ENCODE data around the gene LSM5. TPM values are rescaled to one million over a fixed set of nuclear protein-coding genes. Genes with fewer than 3 reads are reported as not detected.

Gene LSM5
- polyA plus RNA-seq, 2 of the 4 experiments (the other 2 are of a cell fraction) = 128 to 158 TPM

DNA sequence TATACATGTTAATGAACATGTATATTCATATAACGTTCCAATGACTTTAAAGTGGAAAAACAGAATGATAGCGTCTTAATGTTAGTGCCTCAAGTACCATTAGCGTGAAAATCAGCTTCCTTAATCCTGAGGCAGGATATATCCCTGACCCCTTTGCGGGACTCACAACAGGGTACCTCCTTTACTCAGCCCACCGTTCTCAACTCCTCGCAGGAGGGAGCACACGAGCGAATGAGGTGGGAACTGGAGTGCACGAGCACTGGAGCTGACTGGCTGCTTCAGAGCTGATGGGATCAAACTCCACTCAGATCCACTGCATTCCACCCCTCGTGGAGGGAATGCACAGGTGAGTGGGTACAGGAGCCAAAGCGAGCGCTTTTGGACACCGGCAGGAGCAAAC, 41.2 kb upstream of the LSM5 start:
- DNase-seq (ENCODE audit: low read depth in 1 of 2, low spot score in 1 of 2) = no peak
- POLR2A ChIA-PET = no interaction called here
- Histone ChIP-seq H3K4me3 (no peak overlapping the region), H3K4me2 (no peak overlapping the region), H3K9me3 (no peaks in the 10 kb centered on the region), H3K4me1 (peaks cover 33% of the 10 kb centered on the region), H3K27ac (no peak overlapping the region)
- FAIRE-seq = no peak
- TF ChIP-seq HEYL (CRISPR knock-in tag; IDR thresholded peaks at IDR 0.05) (no peak), JUNB (IDR thresholded peaks at IDR 0.05) (no peak), FOSB (CRISPR knock-in tag; IDR thresholded peaks at IDR 0.05) (no peak), EHMT2 (IDR thresholded peaks at IDR 0.05; ENCODE audit: low read depth) (no peak), NR3C1 (IDR thresholded peaks at IDR 0.05) (no peak), GATA3 (IDR thresholded peaks at IDR 0.05; ENCODE audit: borderline replicate concordance) (no peak), HDAC2 (IDR thresholded peaks at IDR 0.05) (no peak), KDM5A (IDR thresholded peaks at IDR 0.05) (no peak)
- TF ChIP-seq, protein P1, sequence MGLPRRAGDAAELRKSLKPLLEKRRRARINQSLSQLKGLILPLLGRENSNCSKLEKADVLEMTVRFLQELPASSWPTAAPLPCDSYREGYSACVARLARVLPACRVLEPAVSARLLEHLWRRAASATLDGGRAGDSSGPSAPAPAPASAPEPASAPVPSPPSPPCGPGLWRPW (IDR thresholded peaks at IDR 0.05) = no peak
- WGBS (ENCODE audit: missing lambda C conversion rate) = 94% methylated on average over 13 of the region's 13 CpGs
- no peak; a peak in 1 of 6 replicates for ATAC-seq
- CTCF ChIA-PET = interaction anchor here (0.9 to 1.6 kb wide), 4 partner anchors 16 to 128 kb away, joined by 3 to 4 read pairs (median 3); partner anchors contain the start of gene LSM5

DNA sequence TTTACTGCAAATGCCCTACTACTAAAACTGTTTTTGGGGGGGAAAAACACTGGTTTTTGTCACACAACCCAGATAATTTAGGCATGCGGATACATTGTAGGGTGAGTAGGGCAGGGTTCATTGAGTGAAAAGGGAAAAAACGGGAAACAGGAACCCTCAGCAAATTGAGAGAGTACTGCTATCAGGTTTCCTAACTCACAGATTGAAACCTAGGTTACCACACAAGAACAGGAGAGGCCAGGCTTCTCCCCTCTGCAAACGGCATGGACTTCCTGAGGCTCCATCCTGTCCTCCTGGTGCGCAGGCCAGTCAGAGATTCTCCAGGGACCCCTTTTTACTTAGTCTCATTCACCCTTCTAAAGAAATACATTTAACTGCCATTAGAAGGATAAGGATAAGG, 35.7 kb upstream of the LSM5 start:
- TF ChIP-seq EHMT2 (IDR thresholded peaks at IDR 0.05; ENCODE audit: low read depth) (no peak), CHD4 (IDR thresholded peaks at IDR 0.05; ENCODE audit: borderline replicate concordance) (no peak), FOXS1 (CRISPR knock-in tag; IDR thresholded peaks at IDR 0.05) (no peak), HOXB5 (CRISPR knock-in tag; IDR thresholded peaks at IDR 0.05) (no peak), BHLHE40 (IDR thresholded peaks at IDR 0.05; ENCODE audit: low read depth, low read length) (no peak), KDM5A (IDR thresholded peaks at IDR 0.05) (no peak), GATA3 (IDR thresholded peaks at IDR 0.05; ENCODE audit: borderline replicate concordance) (no peak)
- TF ChIP-seq, protein P2, sequence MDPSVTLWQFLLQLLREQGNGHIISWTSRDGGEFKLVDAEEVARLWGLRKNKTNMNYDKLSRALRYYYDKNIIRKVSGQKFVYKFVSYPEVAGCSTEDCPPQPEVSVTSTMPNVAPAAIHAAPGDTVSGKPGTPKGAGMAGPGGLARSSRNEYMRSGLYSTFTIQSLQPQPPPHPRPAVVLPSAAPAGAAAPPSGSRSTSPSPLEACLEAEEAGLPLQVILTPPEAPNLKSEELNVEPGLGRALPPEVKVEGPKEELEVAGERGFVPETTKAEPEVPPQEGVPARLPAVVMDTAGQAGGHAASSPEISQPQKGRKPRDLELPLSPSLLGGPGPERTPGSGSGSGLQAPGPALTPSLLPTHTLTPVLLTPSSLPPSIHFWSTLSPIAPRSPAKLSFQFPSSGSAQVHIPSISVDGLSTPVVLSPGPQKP (IDR thresholded peaks at IDR 0.05; ENCODE audit: low read depth, low read length) = no peak
- TF ChIP-seq, protein P3, sequence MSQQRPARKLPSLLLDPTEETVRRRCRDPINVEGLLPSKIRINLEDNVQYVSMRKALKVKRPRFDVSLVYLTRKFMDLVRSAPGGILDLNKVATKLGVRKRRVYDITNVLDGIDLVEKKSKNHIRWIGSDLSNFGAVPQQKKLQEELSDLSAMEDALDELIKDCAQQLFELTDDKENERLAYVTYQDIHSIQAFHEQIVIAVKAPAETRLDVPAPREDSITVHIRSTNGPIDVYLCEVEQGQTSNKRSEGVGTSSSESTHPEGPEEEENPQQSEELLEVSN (IDR thresholded peaks at IDR 0.05; ENCODE audit: borderline replicate concordance, low read depth) = no peak
- TF ChIP-seq, protein P1 (IDR thresholded peaks at IDR 0.05) = no peak
- ChIA-PET POLR2A (no interaction called here), CTCF (no interaction called here)
- Histone ChIP-seq H3K27ac (no peak overlapping the region), H3K9me3 (peaks cover 6% of the 10 kb centered on the region), H3K4me3 (no peak overlapping the region), H3K4me2 (no peak overlapping the region), H3K4me1 (no peaks in the 10 kb centered on the region)
- FAIRE-seq = no peak
- 95% methylated on average over 4 of the region's 4 CpGs for WGBS (ENCODE audit: missing lambda C conversion rate)
- DNase-seq (ENCODE audit: low read depth in 1 of 2, low spot score in 1 of 2) = no peak
- ATAC-seq = no peak

DNA sequence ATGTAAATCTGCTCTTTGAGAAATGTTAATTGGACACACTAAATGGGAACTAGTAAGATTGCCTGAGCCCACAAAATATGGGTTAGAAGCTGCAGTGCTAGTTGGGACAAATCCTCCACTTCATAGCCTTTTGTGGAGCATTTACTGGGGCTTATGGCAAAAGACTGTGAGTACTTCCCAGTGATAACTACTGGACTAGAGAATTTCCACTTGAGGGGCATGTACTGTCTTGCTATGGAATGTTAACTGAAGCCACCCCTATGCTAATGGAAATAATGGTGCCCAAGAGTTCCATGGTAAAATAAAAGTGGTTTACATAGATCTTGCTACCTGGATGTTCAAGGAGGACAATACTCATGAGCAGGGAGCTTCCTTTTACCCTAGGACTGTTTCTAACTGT, 34.5 kb upstream of the LSM5 start:
- FAIRE-seq (no peak), ATAC-seq (no peak), DNase-seq (ENCODE audit: low read depth in 1 of 2, low spot score in 1 of 2) (no peak)
- Histone ChIP-seq H3K4me1 (no peaks in the 10 kb centered on the region), H3K27ac (no peak overlapping the region), H3K4me2 (no peak overlapping the region), H3K4me3 (no peak overlapping the region), H3K9me3 (peaks cover 18% of the 10 kb centered on the region)
- POLR2A ChIA-PET = no interaction called here
- TF ChIP-seq JUN (IDR thresholded peaks at IDR 0.05) (no peak), ZC3H11A (IDR thresholded peaks at IDR 0.05) (no peak), POLR2A (IDR thresholded peaks at IDR 0.05; ENCODE audit: low read length) (no peak), EP300 (IDR thresholded peaks at IDR 0.05) (no peak), MAFK (IDR thresholded peaks at IDR 0.05; ENCODE audit: partially characterized antibody) (no peak), KDM1A (IDR thresholded peaks at IDR 0.05; ENCODE audit: low read depth) (no peak), NFE2L2 (conservative IDR thresholded peaks at IDR 0.05; ENCODE audit: low read length) (no peak)
- TF ChIP-seq, protein P4, sequence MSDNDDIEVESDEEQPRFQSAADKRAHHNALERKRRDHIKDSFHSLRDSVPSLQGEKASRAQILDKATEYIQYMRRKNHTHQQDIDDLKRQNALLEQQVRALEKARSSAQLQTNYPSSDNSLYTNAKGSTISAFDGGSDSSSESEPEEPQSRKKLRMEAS (IDR thresholded peaks at IDR 0.05) = no peak
- CTCF ChIA-PET = no interaction called here

Data from A549 (cell line).